ENCODE results near the gene PHACTR4.
"Not testable (repeated sequence)": the region's sequence is repeated elsewhere in the genome, so short reads cannot be mapped to it uniquely, and the experiment has no call there.

PHACTR4 gene

GRCh38 chr1:28503117-28503516, 133.6 kb downstream of the PHACTR4 start:
- no peak for DNase-seq (ENCODE audit: low spot score)

GRCh38 chr1:28505406-28506187, 136.1 kb downstream of the PHACTR4 start, which contains the start of gene RCC1:
Gene RCC1, plus strand, starts transcription at chr1:28506043. Its CDS starts 23,824 bp downstream, at chr1:28529867.
- DNase-seq (ENCODE audit: low spot score): peak; percentile 99

- DNase-seq (ENCODE audit: low spot score): peak; percentile 29
These were observed 137.3 kb downstream of the PHACTR4 start for GRCh38 chr1:28506907-28507246.

DNA sequence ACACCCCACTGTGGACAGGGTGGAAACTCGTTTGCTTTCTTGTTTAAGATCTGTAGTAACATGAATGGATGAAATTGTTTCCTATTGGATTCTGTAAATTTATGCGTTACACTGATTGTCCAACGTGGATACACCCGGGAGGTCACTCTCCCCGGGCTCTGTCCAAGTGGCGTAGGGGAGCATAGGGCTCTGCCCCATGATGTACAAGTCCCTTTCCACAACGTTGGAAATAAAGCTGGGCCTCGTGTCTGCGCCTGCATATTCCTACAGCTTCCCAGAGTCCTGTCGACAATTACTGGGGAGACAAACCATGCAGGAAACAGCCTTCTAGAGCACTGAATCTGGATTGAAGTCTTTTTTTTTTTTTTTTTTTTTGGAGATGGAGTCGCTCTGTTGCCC, 137.7 kb downstream of the PHACTR4 start:
- DNase-seq (ENCODE audit: low spot score): peak; percentile 28

GRCh38 chr1:28507646-28508434, 138.3 kb downstream of the PHACTR4 start:
- peak; percentile 37 for DNase-seq (ENCODE audit: low spot score)

DNA sequence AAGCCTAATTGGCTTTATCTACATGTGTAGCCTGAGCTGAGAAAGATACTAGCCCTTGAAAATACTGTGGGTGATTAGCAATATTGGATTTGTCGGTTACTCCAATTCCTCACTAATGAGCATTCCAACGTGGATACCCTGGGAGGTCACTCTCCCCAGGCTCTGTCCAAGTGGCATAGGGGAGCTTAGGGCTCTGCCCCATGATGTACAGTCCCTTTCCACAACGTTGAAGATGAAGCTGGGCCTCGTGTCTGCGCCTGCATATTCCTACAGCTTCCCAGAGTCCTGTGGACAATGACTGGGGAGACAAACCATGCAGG, 138.9 kb downstream of the PHACTR4 start:
- DNase-seq (ENCODE audit: low spot score): no peak

GRCh38 chr1:28509705-28510272, 140.2 kb downstream of the PHACTR4 start:
- DNase-seq (ENCODE audit: low spot score): peak; percentile 57

DNA sequence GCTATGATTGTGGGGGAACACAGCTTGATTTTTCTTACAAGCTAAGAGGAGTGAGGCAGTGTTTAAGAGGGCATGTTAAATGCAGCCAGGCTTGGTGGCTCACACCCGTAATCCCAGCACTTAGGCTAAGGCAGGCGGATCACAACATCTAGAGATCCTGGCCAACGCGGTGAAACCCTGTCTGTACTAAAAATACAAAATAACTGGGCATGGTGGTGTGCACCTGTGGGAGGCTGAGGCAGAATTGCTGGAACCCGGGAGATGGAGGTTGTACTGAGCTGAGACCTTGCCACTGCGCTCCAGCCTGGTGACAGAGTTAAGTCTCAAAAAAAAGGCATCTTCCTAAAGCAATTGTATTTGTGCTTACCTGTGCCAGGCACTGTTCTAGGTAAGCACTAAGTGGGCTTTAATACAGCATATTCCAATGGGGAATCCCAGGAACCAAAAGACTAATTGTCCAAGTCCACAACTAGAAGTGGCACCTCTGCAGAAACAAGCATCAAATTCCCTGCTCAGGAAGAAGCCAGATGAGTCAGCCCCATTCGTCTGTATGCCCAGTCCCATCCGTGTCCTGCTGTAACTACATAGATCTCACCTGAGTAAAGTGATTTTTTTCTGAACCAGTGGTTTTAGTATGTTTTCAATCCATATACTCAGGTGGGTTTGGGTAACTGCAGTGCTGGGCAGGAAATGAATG, 140.9 kb downstream of the PHACTR4 start:
- peak; percentile 69 for DNase-seq (ENCODE audit: low spot score)

DNA sequence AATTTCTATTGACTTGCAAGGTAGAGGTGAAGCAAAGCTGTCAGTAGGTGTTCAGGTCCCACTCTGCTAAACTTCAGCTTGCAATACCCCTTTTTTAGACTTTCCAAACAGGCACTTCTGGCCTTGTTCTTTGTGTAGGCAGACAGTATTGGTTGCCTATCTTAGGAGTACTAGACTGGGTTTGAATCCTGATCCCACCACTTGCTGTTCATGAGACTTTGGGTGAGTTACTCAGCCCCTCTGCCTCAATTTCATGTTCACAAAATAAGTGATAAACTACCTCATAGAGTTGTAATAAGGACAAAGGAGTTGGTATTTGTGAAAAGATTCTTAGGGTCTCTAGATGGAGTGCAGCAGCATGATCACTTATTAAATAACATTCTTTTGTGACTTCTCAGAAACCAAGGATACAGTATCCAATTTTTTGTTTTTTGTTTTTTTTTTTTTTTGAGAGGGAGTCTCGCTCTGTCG, 141.5 kb downstream of the PHACTR4 start:
- DNase-seq (ENCODE audit: low spot score): no peak

DNA sequence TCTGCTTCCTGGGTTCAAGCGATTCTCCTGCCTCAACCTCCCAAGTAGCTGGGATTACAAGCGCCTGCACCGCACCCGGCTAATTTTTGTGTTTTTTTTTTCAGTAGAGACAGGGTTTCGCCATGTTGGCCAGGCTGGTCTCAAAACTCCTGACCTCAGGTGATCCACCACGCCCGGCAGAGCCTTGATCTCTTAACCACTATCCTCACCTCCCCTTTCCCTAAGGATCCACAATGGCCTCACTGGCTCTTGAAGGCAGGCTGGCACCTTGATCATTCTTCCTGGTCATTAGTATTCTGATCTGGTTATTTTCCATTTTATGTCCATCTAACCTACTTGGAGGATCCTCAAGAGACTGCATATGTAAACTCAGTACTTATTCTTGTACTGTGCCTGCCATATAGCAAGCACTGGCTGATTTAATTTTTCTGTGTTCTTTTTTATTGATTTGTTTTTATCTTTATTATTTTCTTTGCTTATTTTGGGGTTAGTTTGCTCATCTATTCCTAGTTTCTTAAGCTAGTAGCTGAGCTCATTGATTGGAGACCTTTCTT, 142.6 kb downstream of the PHACTR4 start:
- DNase-seq (ENCODE audit: low spot score): no peak

- not testable (repeated sequence) for DNase-seq (ENCODE audit: low spot score)
These were observed 144.9 kb downstream of the PHACTR4 start for GRCh38 chr1:28514445-28514933.

- no peak for DNase-seq (ENCODE audit: low spot score)
These were observed 147.0 kb downstream of the PHACTR4 start for GRCh38 chr1:28516518-28516956.

- DNase-seq (ENCODE audit: low spot score): no peak
These were observed 148.1 kb downstream of the PHACTR4 start for GRCh38 chr1:28517649-28517999.

- DNase-seq (ENCODE audit: low spot score): peak; percentile 87
These were observed 148.6 kb downstream of the PHACTR4 start for GRCh38 chr1:28518000-28518744.

GRCh38 chr1:28518745-28519341, 149.3 kb downstream of the PHACTR4 start:
- peak; percentile 32 for DNase-seq (ENCODE audit: low spot score)

DNA sequence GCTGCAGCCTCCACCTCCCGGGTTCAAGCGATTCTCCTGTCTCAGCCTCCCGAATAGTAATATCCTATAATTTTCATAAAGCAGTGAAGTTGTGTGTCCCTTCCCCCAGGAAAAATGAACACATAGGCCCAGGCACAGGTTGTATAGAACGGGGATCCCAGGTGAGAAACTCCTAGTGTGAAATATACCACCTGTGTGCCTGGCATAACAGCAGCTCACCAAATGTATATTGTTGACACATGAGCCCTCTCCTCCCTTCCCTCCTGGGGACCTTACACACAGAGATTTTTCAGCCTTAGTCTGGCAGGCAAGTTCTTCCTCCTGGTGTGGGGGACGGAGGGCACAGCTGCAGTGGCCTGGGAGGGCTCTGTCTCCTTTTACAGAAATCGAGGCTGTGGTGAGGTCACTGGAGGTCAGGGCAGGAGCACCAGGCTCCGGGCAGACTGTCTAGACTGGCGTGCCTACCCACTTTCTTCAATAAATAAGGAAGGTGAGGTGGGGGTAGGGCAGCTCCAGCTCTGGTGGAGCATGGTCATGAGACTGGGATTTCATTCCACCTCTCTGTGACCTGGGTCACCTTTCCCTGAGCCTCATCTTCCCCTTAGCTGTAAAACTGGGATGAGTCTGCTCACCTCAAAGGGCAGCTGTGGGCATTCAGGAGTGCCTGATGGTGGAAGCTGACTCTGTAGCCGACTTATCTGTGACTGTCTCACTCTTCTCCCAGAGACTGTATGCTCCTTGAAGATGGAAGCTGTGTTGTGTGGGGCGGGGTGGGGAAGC, 150.6 kb downstream of the PHACTR4 start:
- no peak for DNase-seq (ENCODE audit: low spot score)

- not testable (repeated sequence) for DNase-seq (ENCODE audit: low spot score)
These were observed 151.3 kb downstream of the PHACTR4 start for GRCh38 chr1:28520796-28521195.

- no peak for DNase-seq (ENCODE audit: low spot score)
These were observed 152.1 kb downstream of the PHACTR4 start for GRCh38 chr1:28521502-28522164.

DNA sequence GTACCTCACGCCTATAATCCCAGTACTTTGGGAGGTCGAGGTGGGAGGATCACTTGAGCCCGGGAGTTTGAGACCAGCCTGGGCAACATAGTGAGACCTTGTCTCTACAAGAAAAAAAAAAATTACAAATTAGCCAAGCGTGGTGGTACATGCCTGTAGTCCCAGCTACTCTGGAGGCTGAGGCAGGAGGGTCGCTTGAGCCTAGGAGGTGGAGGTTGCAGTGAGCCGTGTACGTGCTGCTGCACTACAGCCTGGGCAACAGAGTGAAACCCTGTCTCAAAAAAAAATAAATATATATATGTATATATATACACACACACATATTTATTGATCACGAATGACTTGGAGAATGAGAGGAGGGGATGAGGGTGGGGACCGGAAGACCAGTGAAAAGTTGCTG, 153.0 kb downstream of the PHACTR4 start:
- DNase-seq (ENCODE audit: low spot score): not testable (repeated sequence)
